NCI-H2171 (cell line): ENCODE results near the gene DHX32.
"Not testable (repeated sequence)": the region's sequence is repeated elsewhere in the genome, so short reads cannot be mapped to it uniquely, and the experiment has no call there.

ENCODE experiments used
- DNase-seq: peaks from one replicate; lab custom pipeline; 2025; lab: John Stamatoyannopoulos, UW

The DHX32 gene, protein sequence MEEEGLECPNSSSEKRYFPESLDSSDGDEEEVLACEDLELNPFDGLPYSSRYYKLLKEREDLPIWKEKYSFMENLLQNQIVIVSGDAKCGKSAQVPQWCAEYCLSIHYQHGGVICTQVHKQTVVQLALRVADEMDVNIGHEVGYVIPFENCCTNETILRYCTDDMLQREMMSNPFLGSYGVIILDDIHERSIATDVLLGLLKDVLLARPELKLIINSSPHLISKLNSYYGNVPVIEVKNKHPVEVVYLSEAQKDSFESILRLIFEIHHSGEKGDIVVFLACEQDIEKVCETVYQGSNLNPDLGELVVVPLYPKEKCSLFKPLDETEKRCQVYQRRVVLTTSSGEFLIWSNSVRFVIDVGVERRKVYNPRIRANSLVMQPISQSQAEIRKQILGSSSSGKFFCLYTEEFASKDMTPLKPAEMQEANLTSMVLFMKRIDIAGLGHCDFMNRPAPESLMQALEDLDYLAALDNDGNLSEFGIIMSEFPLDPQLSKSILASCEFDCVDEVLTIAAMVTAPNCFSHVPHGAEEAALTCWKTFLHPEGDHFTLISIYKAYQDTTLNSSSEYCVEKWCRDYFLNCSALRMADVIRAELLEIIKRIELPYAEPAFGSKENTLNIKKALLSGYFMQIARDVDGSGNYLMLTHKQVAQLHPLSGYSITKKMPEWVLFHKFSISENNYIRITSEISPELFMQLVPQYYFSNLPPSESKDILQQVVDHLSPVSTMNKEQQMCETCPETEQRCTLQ

DNA sequence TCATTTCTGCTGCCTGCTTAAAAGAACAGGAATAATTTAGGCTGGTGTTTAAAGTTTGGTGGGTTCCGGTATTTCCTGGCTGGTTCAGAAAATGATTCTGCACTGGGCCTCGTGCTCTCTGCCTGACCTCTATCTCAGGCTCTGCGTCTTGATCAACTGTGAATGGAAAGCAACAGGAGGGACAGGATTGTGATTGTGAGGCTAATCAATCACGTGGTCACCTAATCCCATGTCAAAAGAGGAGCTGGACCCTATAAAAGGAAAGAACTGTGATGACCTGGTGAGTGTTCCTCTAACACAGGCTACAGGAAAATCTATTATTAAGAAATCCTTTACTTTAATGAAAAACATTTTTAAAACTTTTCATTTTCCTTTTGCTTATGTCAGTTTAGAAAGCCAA, at the start of gene DHX32:
Gene DHX32 (minus strand): TSS at position 101 of the 400 bp plus-strand sequence. CDS start 468 bp downstream, outside the sequence.
- no peak for DNase-seq

DNA sequence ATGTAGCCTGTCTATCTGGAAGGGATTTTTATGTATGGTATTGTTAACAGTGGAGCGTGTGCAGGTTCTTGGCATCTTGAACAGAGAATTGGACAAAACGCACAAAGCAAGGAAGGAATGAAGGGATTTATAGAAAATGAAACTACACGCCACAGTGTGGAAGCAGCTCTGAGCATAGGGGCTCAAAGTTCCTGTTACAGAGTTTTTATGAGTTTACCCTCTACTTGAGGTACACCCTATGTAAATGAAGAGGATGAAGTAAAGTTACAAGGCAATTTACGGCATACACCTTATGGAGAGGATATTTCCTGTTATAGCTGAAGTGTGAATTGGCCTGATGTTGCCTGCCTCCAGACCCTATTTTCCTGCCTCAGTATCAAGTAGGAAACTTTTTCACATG, 48.5 kb upstream of the DHX32 start:
- DNase-seq, result no peak

DNA sequence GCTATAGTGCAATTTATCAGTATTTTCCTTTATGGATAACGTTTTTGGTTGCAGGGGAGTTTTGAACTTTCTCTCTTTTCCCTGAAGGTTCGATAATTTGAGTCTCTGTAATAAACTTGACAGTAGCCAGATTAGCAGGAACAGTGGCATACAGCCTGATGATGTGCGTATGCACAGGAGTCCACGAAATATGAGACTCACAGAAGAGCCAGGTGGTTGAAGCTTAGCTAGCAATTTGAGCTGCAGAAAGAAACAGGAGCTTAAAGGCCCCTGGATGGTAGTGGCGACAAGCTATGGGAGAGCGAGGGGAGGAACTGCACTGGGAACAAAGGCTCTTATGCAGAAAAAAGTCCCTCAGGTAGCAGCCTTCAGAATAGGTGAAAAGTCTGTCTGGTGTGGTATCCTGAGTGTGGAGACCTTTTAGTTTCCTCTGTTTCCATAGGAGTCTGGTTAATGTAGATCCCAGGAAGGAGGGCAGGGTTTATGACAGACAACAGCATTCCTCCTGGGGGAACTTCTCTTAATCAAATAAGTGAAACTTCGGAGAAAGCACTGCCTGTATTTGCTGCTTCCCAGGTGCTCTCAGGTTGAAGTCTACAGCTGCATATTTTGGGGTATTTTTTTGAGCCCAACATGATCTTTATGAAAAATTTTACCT, 48.0 kb upstream of the DHX32 start:
- DNase-seq, result no peak

DNA sequence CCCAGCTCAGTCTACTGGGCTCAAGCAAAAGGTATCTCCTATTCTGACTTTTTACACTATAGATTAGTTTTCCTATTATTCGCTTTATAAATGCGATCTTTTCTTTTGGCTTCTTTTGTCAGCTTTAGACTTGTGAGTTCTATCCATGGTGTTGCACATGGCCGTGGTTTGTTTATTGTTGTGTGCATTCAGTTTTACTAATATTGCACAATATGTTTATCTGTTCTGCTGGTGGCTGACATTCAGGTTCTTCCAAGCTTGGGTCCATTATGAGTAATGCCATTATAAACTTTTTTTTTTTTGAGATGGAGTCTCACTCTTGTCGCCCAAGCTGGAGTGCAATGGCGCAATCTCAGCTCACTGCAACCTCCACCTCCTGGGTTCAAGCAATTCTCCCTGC, 46.2 kb upstream of the DHX32 start:
- DNase-seq, result not testable (repeated sequence)

DNA sequence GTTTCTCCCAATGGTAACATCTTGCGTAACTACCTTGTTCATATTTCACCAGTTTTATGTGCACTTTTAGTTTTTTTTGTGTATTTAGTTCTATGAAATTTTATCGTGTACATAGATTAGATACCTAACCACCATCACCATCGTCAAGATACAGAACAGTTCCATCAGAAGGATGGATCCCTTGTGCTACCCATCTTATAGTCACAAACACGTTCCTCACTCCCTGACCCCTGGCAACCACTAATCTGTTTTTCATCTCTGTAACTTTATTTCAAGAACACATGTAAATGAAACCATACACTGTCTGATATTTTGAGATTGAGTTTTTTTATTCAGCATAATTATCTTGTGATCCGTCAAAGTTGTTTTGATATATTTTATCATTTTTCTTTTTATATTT, 45.2 kb upstream of the DHX32 start:
- no peak for DNase-seq

DNA sequence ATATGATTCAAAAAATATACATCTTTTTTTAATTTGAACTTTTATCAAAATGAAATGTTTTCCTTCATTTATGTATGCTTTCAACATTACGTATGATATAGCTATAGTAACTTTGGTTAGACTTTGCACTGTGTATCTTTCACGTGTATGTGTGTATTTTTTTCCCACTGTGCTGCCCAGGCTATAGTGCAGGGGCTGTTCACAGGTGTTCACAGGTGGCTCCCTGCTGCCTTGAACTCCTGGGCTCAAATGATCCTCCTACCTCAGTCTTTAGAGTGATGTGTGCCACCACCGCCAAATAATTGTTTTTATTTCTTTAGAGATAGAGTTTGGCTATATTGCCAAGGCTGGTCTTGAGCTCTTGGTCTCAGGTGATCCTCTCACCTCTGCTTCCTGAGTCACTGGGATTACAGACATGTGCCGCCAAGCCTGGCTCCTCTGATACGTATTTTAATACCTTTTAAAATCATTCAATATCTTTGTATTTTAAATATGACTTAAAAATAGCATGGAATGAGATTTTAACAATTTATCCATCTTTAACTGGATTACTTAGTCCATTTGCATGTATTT, 44.3 kb upstream of the DHX32 start:
- no peak for DNase-seq

DNA sequence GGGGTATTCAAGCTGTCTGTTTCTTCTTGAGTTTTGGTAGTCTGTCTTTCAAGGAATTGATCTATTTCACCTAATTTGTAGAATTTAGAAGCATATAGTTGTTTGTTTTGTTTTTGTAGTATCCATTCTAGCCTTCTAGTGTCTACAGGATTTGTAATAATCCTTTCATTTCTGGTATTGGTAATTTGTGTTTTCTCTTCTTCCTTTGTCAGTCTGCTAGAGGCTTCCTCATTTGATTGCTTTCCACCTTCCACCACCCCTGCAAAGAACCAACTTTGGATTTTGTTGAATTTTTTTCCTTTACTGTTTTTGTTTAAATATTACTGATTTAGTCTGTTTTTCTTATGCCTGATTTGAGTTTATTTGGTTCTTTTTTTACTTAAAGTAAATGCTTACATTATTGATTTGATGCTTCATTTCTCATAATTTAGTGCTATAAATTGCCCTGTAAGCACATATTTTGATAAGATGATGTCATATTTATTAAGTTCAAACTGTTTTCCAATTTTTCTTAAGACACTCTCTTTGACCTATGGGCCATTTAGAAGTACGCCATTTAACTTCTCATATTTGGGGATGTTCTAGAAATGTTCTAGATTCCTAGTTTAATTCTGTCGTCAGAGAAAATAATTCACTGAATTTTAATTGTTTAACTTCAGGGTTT, 40.7 kb upstream of the DHX32 start:
- DNase-seq, result not testable (repeated sequence)

DNA sequence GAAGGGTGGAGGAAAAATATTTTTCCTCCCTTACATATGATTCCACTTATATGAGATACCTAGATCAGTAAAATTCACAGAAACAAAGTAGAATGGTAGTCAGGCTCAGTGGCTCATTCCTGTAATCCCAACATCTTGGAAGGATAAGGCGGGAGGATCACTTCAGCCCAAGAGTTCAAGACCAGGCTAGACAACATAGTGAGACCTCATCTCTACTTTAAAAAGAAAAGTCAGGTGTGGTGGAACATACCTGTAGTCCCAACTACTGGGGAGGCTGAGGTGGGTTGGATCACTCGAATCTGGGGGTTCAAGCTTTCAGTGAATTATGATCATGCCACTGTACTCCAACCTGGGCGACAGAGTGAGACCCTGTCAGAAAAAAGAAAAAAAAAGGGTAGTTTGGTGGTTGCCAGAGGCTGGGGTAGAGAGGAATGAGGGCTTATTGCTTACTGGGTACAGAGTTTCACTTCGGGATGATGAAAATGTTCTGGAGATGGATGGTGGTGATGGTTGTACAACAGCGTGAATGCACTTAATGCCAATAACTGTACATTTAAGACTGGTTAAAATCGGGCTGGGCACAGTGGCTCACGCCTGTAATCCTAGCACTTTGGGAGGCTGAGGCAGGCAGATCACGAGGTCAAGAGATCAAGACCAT, 36.7 kb upstream of the DHX32 start:
- not testable (repeated sequence) for DNase-seq

DNA sequence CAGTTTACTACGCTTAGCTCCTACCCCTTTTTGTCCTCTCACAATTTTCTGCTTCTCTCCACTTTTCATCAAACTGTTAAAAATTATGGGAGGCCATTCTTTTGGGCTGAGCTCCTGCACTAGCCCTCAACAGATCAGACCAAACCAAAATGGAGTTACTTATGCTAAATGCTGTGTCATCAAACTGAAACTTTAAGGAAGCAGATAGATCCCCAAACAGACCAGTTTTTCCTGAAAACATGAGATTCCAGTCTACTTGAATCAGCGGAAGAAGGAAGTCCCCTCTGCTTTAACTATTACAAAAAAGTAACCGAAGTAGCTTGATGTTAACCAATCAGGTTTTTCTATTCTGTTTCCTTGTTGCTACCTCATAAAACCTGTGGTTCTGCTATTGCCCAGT, 35.9 kb upstream of the DHX32 start:
- no peak for DNase-seq

DNA sequence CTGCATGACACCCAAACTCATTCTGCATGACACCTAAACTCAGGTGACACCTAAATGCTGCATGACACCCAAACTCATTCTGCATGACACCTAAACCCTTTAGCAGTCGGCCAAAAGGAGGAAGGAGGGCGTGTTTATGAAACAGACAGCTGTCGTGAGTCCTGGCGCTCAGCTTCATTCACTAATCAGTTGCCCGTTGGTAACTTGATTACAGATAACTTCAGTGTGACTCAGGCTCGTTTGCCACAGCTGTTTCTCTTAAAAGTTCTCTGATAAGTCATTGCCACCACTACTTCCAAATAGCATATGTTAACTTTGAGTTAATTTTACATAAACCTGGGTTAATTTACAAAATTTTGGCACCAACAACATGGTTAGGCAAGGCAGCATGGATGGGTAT, 32.2 kb upstream of the DHX32 start:
- DNase-seq, result not testable (repeated sequence)

DNA sequence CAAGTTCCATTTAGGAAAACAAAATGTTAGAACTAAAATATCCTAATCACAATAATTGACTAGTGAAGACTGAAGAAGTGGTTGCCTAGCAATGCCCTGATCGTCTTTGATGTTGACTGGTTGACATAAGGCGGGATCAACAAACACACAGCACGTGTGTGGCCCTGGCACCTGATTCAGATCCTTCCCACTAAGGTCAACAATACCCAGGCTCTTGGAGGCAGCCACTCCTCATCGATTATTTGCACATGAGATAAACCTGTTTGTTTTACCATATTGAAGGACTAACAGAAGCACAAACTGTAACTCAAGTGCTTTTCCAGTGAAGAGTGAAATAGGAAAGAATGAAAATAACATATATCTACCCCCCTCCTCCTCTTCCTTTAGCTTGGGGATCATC, 30.9 kb upstream of the DHX32 start:
- DNase-seq, result no peak

DNA sequence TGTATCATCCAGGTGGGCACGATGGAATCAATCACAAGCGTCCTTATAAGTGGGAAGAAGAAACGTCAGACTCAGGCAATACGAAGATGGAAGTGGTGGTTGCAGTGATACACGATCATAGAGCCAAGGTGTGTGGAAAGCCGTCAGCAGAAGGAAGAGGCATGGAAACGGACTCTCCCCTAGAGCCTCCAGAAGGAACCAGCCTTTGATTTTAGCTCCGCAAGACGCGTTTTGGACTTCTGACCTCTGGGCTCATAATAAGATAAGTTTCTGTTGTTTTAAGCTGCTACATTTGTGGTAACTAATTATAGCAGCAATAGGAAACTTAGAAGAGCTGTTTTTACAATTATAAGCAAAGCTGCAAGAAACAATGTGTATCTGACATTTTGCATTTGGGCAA, 30.1 kb upstream of the DHX32 start:
- DNase-seq, result no peak

DNA sequence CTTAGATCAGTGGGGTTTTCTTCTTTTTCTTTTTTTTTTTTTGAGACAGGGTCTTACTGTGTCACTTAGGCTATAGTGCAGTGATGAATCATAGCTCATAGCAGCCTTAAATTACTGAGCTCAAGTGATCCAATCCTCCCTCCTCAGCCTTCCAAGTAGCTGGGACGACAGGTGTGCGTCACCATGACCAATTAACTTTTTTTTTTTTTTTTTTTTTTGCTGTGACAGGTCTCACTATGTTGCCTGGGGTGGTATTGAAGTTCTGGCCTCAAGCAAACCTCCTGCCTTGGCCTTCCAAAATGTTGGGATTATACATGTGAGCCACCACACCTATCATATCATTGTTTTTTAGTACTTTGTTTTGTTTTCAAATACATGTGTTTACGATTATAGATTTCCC, 28.4 kb upstream of the DHX32 start:
- not testable (repeated sequence) for DNase-seq

DNA sequence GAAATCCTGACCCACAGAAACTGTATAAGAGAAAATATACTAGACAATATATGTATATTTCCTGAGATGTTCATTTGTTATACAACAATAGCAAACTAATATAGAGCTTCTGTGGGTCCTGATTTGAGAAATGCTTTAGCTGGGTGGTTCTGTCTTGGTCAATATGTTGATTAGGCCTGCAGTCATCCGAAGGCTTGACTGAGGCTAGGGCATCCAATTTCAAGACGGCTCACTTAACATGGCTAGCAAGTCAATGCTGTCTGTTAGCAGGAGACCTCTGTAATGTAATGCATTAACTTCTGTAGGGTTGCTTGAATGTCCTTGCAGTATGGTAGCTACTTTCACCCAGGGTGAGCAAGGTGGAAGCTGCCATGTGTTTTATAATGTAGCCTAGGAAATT, 27.7 kb upstream of the DHX32 start:
- DNase-seq, result not testable (repeated sequence)

DNA sequence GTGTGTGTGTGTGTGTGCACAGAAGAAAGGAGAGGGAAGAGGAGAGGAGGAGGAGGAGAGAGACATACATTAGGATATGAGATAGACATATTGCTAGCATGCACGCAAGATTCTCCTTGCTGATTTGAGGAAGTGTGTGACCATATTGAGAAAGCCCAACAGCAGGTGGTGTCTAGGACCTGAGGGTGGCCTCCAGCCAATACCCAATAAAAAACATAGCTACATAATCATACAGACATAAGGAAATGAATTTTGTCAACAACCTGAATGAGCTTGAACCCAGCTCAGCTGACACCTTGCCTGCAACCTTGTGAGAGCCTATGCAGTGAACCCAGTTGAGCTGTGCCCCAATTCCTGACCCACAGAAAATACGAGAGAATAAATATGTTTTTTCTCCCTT, 26.5 kb upstream of the DHX32 start:
- not testable (repeated sequence) for DNase-seq

DNA sequence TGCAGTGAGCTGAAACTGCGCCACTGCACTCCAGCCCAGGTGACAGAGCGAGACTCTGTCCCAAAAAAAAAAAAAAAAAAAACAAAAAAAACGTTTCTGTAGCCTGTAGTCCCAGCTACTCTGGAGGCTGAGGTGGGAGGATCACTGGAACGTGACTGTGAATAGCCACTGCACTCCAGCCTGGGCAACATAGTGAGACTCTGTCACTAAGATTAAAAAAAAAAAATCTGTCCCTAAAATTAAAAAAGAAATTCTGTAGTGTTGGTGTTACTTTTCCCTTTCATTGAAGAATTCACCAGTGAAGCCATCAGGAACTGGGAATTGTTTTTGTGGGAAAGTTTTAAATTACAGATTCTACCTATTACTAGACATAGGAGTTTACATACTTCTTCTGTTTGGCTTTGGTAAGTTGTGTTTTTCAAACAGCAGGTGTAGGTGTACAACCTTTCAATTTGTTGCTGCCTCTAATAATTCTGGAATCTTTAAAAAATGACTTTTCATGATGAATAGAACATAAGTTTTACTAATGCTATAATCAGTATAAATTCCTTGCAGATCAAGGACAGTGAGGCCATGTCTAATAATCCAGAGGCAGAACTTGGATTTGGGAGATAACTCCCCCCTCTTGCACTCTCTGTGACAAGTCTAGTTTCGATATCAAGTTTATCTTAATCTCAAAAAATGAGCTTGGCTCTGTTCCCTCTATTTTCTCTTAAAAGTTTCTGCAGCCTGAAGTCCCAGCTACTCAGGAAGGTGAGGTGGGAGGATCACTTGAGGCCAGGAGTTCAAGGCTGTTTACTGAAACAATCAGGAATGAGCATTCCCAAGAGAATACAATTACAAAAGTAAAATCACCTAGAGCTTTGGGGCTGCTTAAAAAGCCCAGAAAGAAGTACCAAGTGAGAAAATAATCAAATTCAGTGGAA, 24.2 kb upstream of the DHX32 start:
- not testable (repeated sequence) for DNase-seq

DNA sequence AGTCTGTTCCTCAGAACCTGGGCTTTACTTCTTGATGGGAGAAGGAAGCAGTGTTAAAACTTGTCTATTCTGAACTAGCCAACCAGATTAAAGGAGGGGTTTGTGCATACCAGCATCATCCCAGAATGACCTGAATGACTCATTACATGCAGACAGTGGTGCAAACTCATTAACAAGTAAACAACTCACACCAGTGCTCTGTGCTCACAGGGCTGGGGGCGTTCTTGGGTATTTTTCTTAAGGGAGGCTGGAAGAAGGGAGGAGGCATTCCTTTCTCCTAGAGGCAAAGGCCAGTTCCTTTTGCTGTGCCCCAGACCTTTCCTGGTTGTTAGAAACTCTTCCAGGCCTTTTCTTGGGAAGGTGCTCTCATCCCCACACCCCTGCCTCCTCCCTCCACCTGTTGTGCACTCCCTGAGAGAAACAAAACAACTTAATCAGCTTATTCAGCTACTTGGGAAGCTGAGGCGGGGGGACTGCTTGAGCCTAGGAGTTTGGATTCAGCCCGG, 22.1 kb upstream of the DHX32 start:
- DNase-seq, result not testable (repeated sequence)

DNA sequence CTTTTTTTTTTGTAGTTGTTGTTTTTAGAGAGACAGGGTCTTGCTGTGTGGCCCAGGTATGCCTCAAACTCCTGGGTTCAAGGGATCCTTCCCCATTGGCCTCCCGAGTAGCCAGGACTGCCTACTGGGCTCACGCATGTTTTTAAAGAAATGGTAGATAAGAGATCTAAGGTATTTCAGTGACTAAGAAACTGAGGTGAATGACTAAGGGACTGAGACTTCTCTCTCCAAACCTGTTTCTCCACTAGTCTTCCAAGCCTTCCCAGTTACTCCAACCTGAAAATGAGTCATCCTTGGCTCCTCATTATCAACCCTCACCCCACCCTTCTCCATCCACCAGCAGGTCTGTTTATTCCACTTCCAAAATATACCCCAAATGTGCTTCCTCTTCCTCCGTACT, 19.9 kb upstream of the DHX32 start:
- not testable (repeated sequence) for DNase-seq

DNA sequence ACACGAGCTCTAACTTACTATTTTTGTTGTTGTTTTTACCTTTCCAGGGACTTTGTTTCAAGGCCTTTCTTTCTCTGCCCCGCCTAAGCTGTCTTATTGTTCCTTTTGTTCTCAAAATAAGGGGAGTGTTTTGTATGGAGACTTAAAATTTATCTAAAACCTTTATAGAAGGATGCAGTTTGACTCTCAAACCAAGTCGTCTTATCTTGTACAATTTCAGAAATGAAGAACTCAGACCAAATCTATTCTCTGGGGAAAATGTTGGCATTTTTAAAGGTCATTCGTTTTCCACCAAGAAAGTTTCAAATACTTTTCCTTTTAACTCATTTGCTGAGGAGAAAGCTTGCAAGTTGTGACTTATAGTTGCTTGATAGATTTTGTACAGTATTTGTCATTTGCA, 16.2 kb upstream of the DHX32 start:
- not testable (repeated sequence) for DNase-seq
